GM19023 (cell line): ENCODE measurements around the gene ZNF22.
A peak's percentile ranks its signal among the peaks of the same experiment; 100 is the strongest.

Source experiments
- ATAC-seq: cut with Tn5 transposase; IDR thresholded peaks from one replicate; pipeline ENCODE4 v1.9.1; 2021; ENCODE audit warnings: mild to moderate bottlenecking, moderate library complexity; ENCODE audit not compliant: unreplicated experiment

Gene ZNF22

GRCh38 chr10:44988957-44989585 lies 11.7 kb upstream of the ZNF22 start:
- ATAC-seq: no peak

GRCh38 chr10:44989597-44990301 lies 11.0 kb upstream of the ZNF22 start:
- no peak for ATAC-seq

GRCh38 chr10:44990302-44990655 lies 10.4 kb upstream of the ZNF22 start:
- ATAC-seq: no peak

- ATAC-seq: no peak
These were observed 9.8 kb upstream of the ZNF22 start for GRCh38 chr10:44990965-44991364.

GRCh38 chr10:44991571-44991970 lies 9.2 kb upstream of the ZNF22 start:
- ATAC-seq: no peak

GRCh38 chr10:44992070-44992731 lies 8.5 kb upstream of the ZNF22 start:
- no peak for ATAC-seq

GRCh38 chr10:44992732-44993225 lies 7.9 kb upstream of the ZNF22 start:
- ATAC-seq: no peak

- no peak for ATAC-seq
These were observed 7.3 kb upstream of the ZNF22 start for GRCh38 chr10:44993226-44993921.

GRCh38 chr10:44993922-44994751 lies 6.6 kb upstream of the ZNF22 start:
- no peak for ATAC-seq

- no peak for ATAC-seq
These were observed 5.8 kb upstream of the ZNF22 start for GRCh38 chr10:44994752-44995530.

- no peak for ATAC-seq
These were observed 5.2 kb upstream of the ZNF22 start for GRCh38 chr10:44995581-44995913.

- ATAC-seq: no peak
These were observed 4.6 kb upstream of the ZNF22 start for GRCh38 chr10:44995914-44996669.

- no peak for ATAC-seq
These were observed 3.5 kb upstream of the ZNF22 start for GRCh38 chr10:44997105-44997748.

- no peak for ATAC-seq
These were observed 2.5 kb upstream of the ZNF22 start for GRCh38 chr10:44998146-44998631.

- no peak for ATAC-seq
These were observed 478 bp upstream of the ZNF22 start for GRCh38 chr10:45000138-45000751.

- ATAC-seq: peak; percentile 79
These were observed 842 bp downstream of the ZNF22 start for GRCh38 chr10:45001381-45002148.

- no peak for ATAC-seq
These were observed 2.8 kb downstream of the ZNF22 start for GRCh38 chr10:45003432-45004000.
